ENCODE results near the gene TEPSIN. TPM values are rescaled to one million over a fixed set of nuclear protein-coding genes. Genes with fewer than 3 reads are reported as not detected.

The TEPSIN gene
- total RNA-seq, 1 experiment from 2014 or later = 38.8 TPM

DNA sequence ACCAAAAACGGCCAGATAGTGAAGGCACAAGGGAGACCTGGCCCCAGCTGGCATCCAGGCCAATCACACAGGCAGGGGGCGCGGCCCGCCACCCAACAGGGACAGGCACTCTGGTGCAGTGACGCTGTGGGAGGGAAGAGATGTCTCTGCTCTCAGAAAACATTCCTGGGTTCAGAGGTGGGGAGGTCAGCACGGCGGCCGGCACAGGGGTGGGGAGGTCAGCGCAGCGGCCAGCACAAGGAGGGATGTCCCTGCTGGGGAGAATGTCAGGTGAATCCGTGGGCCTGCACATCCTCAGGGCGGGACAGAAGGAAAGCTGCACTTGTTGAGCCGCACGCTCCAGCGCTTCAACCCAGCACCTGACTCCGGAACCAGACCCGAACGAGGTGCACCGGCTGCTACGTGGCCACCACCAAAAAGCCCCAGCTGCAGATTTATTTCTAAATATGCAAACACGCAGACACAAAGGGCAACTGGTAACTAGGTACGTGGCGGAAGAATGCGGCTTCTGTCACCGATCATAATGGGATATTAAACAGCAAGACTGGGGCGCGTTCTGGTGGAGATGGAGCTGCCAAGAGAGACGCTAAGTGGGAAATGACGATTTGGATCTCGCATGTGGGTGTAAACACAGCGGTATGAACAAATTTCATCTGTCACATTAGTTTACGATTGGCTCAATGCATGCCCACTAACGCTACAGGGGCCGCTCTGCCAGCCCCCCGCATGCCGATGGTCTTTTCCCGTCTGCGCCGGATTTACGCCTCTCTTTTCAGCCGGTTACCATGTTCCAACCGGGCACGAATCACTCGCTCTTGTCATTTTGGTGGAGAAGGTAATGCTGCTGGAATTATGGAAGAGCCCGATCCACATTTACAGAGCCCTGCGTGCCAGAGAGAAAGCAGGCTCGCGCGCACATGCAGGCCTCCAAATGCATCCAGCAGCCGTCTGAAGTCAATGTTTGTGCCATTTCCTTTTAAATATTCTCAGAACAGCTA, 40.7 kb upstream of the TEPSIN start:
- no peaks in the 10 kb centered on the region for H3K9me3 ChIP-seq (ENCODE audit: control insufficient read depth, low read depth, low read length)
- no peaks in the 10 kb centered on the region for H3K27me3 ChIP-seq (ENCODE audit: insufficient read depth, low read length)
- TF ChIP-seq, protein P1, sequence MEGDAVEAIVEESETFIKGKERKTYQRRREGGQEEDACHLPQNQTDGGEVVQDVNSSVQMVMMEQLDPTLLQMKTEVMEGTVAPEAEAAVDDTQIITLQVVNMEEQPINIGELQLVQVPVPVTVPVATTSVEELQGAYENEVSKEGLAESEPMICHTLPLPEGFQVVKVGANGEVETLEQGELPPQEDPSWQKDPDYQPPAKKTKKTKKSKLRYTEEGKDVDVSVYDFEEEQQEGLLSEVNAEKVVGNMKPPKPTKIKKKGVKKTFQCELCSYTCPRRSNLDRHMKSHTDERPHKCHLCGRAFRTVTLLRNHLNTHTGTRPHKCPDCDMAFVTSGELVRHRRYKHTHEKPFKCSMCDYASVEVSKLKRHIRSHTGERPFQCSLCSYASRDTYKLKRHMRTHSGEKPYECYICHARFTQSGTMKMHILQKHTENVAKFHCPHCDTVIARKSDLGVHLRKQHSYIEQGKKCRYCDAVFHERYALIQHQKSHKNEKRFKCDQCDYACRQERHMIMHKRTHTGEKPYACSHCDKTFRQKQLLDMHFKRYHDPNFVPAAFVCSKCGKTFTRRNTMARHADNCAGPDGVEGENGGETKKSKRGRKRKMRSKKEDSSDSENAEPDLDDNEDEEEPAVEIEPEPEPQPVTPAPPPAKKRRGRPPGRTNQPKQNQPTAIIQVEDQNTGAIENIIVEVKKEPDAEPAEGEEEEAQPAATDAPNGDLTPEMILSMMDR (conservative IDR thresholded peaks at IDR 0.05) = no peak
- H4K8ac ChIP-seq (replicated peaks; ENCODE audit: insufficient read length, low read depth, low read length) = no peak overlapping the region
- H4K5ac ChIP-seq (ENCODE audit: insufficient read length, low read depth, low read length) = no peak overlapping the region
- H3K4ac ChIP-seq (ENCODE audit: low read depth, low read length) = no peak overlapping the region
- H2BK5ac ChIP-seq (ENCODE audit: insufficient read length, low read length) = no peak overlapping the region
- DNase-seq = no peak
- no peak overlapping the region for H2BK20ac ChIP-seq (ENCODE audit: low read depth, low read length, poor library complexity, severe bottlenecking)
- H3K18ac ChIP-seq (ENCODE audit: insufficient read length, low read depth, low read length) = no peak overlapping the region
- Mint-ChIP-seq H3K4me3 (no peak overlapping the region), H3K4me1 (no peaks in the 10 kb centered on the region), H3K36me3 (ENCODE audit: insufficient read depth in 1 of 3, low read depth in 3 of 3) (peaks cover 9 to 36% (median 32%) of the 10 kb centered on the region in 3 experiments), H3K27me3 (ENCODE audit: low read depth) (no peaks in the 10 kb centered on the region), H3K9me3 (no peaks in the 10 kb centered on the region), H3K27ac (peak overlapping the region in 1 of 3 experiments; percentile 56; a peak in 2 of 7 replicates)
- no peak overlapping the region for H2AFZ ChIP-seq (ENCODE audit: low read length)
- H4K20me1 ChIP-seq (ENCODE audit: control insufficient read depth, insufficient read depth, insufficient read length) = no peaks in the 10 kb centered on the region
- H3K4me2 ChIP-seq (ENCODE audit: insufficient read depth, insufficient read length, low read length) = no peak overlapping the region
- H4K91ac ChIP-seq (ENCODE audit: insufficient read length, low read depth, low read length) = no peak overlapping the region
- no peak overlapping the region for H2BK12ac ChIP-seq (ENCODE audit: insufficient read length, low read depth, low read length)
- H3K14ac ChIP-seq (ENCODE audit: insufficient read depth, low read length) = no peak overlapping the region
- H3K56ac ChIP-seq (ENCODE audit: insufficient read length, low read depth, low read length) = no peak overlapping the region
- no peak overlapping the region for H2BK120ac ChIP-seq (ENCODE audit: low read depth, low read length, poor library complexity, severe bottlenecking)
- H2AK5ac ChIP-seq (ENCODE audit: insufficient read length, low read length) = no peak overlapping the region
- no peak overlapping the region for H3K23ac ChIP-seq (ENCODE audit: insufficient read length, low read depth, low read length)
- H3K79me1 ChIP-seq (ENCODE audit: insufficient read depth, low read depth, low read length, poor library complexity, severe bottlenecking) = no peaks in the 10 kb centered on the region
- no peak overlapping the region for H3K9ac ChIP-seq (ENCODE audit: extremely low read depth, insufficient read length, low read length)
- no peak overlapping the region for H3K27ac ChIP-seq (ENCODE audit: insufficient read length, low read depth, low read length)
- H3K4me1 ChIP-seq (ENCODE audit: insufficient read depth, low read length) = no peaks in the 10 kb centered on the region
- H3T11ph ChIP-seq (ENCODE audit: low read length) = no peak overlapping the region
- H2BK15ac ChIP-seq (ENCODE audit: low read depth, low read length) = no peak overlapping the region
- H3K23me2 ChIP-seq (ENCODE audit: insufficient read length, low read depth, low read length, poor library complexity, severe bottlenecking) = no peaks in the 10 kb centered on the region
- no CpG with 5 or more reads among the region's 50 CpGs for WGBS (ENCODE audit: extremely low coverage, insufficient read length, low lambda C conversion rate)
- H3K79me2 ChIP-seq (ENCODE audit: insufficient read depth, low read length) = no peaks in the 10 kb centered on the region
